CMK (cell line): ENCODE results near the gene B4GALNT1.
"Not testable (repeated sequence)": the region's sequence is repeated elsewhere in the genome, so short reads cannot be mapped to it uniquely, and the experiment has no call there.

Experiments
- DNase-seq: peaks from one replicate; pipeline ENCODE4 v3.0.0-alpha.2; 2010; ENCODE audit warnings: low read depth

The B4GALNT1 gene

DNA sequence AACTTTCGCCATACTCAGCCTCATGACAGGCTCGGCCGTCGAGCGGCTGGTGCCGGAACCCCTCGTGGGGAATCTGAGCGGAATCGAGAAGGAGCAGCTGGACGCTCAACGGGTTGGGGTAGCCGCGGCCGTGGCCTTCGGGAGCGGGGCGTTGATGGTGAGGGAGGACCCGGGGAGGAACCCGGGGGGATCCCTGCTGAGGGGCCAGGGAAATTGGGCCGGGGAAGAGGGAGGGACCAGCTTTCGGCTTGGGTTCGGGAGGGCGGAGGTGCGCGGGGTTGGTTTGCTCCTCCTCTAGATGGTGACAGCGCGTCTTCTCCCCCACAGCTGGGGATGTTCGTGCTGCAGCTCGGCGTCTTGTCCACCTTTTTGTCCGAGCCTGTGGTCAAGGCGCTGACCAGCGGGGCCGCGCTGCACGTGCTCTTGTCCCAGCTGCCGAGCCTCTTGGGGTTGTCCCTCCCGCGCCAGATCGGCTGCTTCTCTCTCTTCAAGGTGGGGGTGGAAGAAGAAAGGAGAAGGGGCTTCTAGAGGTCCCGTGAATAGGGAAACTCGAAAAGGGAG lies 12.0 kb downstream of the B4GALNT1 start:
- no peak for DNase-seq

DNA sequence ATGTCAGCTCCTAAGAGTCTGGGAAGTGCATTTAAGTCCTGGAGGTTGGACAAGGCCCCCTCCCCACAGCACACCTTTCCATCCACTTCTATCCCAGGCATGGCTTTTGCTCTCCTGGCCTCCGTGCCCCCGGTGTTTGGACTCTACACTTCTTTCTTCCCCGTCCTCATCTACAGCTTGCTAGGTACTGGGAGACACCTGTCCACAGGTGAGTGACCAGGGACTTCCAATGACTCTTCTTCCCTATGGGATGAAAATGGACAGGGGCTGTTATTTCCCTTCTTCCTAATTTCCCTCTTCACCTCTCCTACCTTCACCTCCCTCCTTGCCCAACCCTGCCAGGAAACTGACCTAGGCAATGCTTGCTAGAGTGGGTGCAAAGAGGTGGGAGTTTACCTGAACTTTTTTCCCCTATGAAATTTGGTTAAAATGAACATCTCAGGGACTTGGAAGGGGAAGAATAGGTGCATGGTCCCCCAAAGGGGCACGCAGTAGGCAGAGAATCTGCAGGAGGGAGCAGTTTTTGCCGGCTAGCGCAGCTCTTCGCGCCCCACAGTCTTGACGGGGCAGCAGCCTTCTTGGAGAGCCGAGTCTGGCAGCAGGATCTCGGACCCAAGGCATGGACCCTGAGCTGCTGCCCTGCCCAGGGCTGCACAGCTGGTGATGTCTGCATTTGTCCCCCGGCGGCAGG lies 12.6 kb downstream of the B4GALNT1 start:
- no peak for DNase-seq

DNA sequence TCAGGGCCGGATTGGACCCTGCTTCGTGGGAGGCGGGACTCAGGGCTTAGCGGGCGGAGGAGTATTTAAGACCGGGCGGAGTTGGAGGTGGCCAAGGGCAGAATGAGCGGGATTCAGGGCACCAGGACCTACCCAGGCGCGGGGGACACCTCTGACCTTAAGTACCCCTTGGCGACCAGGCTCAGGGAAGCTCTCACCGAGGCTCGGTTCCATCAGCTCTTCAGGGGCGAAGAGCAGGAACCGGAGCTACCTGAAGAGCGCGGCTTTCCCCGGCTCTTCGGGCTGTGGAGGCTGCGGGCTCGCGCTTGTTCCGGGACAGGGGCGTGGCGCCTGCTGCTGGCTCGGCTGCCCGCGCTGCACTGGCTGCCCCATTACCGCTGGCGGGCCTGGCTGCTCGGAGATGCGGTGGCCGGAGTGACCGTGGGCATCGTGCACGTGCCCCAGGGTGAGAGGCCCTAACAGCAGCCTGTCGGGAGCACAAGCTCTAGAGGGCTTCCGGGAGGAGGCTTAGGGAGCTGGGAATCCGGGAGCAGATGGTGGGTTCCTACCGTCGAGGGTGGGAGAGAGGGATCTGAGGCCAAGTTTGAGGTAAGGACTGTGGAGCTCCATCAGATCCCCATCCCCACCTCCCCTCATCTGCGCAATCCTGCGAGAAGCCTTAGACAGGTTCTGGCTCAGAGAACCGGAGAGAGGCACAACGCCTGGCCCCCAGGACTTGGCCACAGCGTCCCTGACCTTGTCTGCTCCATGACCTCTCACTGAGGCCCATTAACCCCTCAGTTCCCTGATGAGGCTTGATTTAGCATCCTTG lies 13.4 kb downstream of the B4GALNT1 start:
- no peak for DNase-seq

GRCh38 chr12:57618966-57619433 lies 14.0 kb downstream of the B4GALNT1 start:
- DNase-seq = no peak

- DNase-seq = not testable (repeated sequence)
Observed at GRCh38 chr12:57618431-57618830, 14.6 kb downstream of the B4GALNT1 start.

DNA sequence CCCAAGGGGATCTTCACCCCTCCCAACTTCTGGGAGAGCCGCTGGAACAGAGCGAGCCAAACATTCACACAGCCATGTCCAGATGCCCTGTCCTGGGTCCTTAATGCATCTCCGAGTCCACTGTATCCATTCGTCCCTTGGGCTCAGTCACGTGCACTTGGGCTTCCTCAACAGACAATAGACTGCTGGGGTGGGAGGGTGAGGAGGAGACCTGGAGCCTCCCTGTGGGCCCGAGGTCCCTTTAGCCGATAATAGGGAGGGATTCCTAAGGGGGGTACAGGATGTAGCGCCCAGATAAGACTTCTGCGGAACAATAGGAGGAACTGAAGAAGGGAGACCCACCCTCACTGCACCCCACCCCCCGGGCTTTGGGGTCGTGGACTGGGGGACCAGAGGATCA lies 15.1 kb downstream of the B4GALNT1 start:
- DNase-seq = no peak

GRCh38 chr12:57616383-57617101 lies 16.5 kb downstream of the B4GALNT1 start:
- no peak for DNase-seq

DNA sequence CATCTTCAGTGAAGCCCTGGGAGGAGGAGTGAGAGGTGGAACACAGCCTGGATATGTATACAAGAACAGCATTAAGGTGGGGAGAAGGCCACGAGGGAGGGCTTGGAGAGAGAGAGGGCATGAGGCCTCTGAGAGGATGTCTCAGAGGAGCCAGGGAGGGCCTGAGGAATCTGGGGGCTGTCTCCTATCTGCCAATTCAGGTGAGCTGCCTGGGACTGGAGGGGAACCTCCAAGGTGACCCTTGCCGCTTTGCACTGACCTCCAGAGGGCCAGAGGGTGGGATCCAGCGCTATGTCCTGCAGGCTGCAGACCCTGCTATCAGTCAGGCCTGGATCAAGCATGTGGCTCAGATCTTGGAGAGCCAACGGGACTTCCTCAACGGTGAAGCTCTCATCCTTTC lies 17.4 kb downstream of the B4GALNT1 start:
- DNase-seq = no peak

DNA sequence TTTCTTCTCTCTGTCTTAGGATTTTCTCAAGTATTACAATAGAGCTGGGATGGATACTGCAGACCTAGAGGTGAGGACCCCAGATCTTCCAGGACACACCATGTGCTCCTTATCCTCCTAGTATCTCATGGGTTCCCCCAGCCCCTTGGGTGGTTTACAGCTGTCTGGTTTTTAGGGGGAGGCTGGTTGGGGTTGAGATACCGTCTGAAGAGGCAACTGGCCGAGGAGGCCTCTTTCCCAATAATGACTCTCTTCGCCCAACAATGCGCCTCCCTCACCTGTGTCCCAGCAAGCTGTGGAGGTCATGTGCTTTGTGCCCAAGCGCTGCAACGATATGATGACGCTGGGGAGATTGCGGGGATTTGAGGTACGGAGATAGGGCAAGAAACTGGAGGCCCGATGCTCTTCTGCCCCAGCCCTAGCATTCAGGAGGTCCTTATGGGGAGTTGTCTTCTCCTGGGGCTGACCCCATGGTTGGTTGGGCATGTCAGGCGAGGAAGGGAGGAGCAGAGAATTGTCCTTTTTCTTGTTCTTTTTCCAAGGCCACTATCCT lies 18.0 kb downstream of the B4GALNT1 start:
- no peak for DNase-seq

DNA sequence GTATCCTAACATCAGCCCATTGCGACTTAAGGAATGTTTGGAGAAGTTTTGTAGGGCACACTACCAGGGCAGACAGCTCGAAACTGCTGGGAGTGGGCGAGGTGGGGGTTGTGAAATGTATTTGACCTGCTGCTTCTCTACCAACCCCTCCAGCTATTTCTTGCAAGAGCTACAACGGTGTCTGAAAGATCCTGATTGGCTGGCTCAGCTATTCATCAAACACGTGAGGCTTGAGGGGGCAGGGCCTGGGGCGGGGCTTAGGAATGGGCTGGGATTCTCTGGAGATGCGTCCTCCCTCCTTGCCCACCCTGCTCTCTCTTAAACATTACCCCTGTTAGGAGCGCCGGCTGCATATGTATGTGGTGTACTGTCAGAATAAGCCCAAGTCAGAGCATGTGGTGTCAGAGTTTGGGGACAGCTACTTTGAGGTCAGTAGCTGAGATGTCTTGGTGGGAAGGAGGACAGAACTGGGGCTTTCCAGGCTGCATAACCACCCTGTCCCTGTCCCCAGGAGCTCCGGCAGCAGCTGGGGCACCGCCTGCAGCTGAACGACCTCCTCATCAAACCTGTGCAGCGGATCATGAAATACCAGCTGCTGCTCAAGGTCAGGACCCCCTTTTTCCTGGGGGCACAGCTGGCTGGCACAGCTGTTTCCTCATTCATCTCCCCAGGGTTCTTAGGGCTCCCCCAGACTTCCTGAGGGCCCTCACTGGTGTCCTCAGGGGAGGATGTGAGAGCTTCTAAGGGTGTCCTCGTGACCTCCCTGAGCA lies 18.6 kb downstream of the B4GALNT1 start:
- DNase-seq = no peak

DNA sequence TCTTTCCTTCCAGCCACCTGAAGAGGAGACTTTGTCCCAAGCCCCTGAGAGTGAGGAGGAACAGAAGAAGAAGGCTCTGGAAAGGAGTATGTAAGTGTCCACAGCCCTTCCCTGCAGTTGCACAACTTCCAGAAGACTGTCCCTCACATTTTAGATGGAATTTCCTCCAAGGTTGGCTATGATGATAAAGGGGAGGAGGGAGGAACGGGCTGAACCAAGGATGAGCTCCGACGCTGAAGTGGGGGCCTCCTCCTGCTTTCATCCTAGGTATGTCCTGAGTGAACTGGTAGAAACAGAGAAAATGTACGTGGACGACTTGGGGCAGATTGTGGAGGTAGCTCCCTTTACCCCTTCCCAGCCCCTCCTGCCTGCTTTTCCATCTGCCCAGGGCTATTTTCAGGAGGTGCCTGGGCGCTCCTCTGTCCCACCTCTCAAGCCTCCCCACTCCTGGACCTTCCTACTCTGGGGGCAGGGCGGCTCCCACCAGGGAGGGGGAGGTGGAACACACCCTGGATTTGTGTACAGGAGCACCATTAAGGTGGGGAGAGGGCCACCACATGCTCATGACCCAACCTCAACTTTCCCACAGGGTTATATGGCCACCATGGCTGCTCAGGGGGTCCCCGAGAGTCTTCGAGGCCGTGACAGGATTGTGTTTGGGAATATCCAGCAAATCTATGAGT lies 19.4 kb downstream of the B4GALNT1 start:
- no peak for DNase-seq

GRCh38 chr12:57612711-57613426 lies 20.1 kb downstream of the B4GALNT1 start:
- DNase-seq = no peak

DNA sequence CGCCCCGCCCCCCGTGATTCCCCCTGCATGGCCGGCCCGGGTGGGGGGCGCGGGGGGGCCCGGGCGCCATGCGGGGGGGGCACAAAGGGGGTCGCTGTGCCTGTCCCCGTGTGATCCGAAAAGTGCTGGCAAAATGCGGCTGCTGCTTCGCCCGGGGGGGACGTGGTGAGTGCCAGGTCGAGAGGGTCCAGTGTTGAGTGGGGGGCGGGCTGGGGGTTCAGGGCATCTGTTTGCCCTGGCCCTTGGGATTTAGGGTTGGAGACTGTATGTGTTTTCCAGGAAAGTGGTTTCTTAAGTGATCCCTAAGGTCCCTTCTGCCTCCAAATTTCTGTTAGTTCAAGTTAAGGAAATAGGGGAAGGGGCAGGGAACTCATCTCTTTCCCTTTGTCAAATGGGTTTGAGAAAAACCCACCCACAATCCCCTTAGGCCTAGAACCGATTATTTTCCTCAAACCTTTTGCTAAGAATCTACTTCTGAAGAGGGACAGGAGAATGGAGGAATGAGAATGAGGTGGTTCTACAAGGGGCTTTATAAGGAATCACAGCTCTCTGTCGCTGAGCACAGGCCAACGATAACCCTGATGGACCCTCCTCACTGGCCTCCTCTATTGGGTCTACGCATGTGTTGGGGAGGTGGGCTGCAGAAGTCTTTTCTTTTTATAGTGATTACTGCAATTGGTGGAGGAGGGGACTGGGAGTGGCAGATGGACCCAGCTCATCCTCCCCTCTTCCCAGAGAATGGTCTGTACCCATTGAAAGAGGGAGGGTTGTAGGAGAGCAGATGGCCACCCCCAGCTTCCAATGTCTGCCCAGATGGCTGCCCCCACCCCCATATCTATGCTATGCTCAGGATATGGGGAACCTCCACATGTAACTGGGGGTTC lies 20.9 kb downstream of the B4GALNT1 start:
- DNase-seq = no peak

GRCh38 chr12:57611108-57611826 lies 21.7 kb downstream of the B4GALNT1 start, which contains the start of gene ARHGEF25:
Gene ARHGEF25, plus strand, starts transcription at chr12:57611435. Its CDS starts 460 bp downstream, at chr12:57611895.
- no peak for DNase-seq

- no peak for DNase-seq
Observed at GRCh38 chr12:57610554-57611107, 22.4 kb downstream of the B4GALNT1 start.

- DNase-seq = no peak
Observed at GRCh38 chr12:57609781-57610553, 23.0 kb downstream of the B4GALNT1 start.
